ENCODE measurements around the gene DSG1.

GRCh38 chr18:31273812-31274527, 44.0 kb upstream of the DSG1 start:
- TF ChIP-seq JUND (IDR thresholded peaks at IDR 0.05): no peak
- TF ChIP-seq CTCF (IDR thresholded peaks at IDR 0.05; ENCODE audit: low read depth, low read length, missing input control): no peak
- peak; percentile 60 to 62 for TF ChIP-seq RXRA (IDR thresholded peaks at IDR 0.05)
- no peak for TF ChIP-seq EGR1 (IDR thresholded peaks at IDR 0.05; ENCODE audit: low read depth in 2 of 2)
- no peak for TF ChIP-seq TAF1 (conservative IDR thresholded peaks at IDR 0.05)
- no peak for TF ChIP-seq MAX (IDR thresholded peaks at IDR 0.05)
- no peak for TF ChIP-seq REST (IDR thresholded peaks at IDR 0.05)
- TF ChIP-seq SP1 (IDR thresholded peaks at IDR 0.05): peak; percentile 44
- peak; percentile 52 for TF ChIP-seq YY1 (IDR thresholded peaks at IDR 0.05)
- TF ChIP-seq ZBTB33 (IDR thresholded peaks at IDR 0.05): no peak
- no peak for TF ChIP-seq NR2F2 (IDR thresholded peaks at IDR 0.05)
